Measurements from ENCODE around the gene RHOH. TPM values are rescaled to one million over a fixed set of nuclear protein-coding genes. Genes with fewer than 3 reads are reported as not detected.
A peak's percentile ranks its signal among the peaks of the same experiment; 100 is the strongest.

The RHOH gene
- total RNA-seq, 1 experiment from 2014 or later: 74.2 TPM

- no TSS peak for BruUV-seq (replicated peaks)
- H3K9me3 ChIP-seq (ENCODE audit: low read depth, low read length, poor library complexity, severe bottlenecking): peaks cover 22% of the 10 kb centered on the region
- peaks cover 45% of the 10 kb centered on the region for H3K36me3 ChIP-seq (ENCODE audit: insufficient read depth, low read length, poor library complexity, severe bottlenecking)
- H3K27ac ChIP-seq (ENCODE audit: low read depth, low read length, poor library complexity, severe bottlenecking): no peak overlapping the region
- CTCF ChIA-PET: no interaction called here
- POLR2A ChIA-PET (ENCODE audit: low non-redundant PET): no interaction called here
- TF ChIP-seq EZH2 (IDR thresholded peaks at IDR 0.05; ENCODE audit: borderline replicate concordance, low read depth, low read length, poor library complexity, severe bottlenecking) (no peak), CTCF (conservative IDR thresholded peaks at IDR 0.05; ENCODE audit: low read depth, low read length) (no peak)
- H3K27me3 ChIP-seq (replicated peaks; ENCODE audit: insufficient read depth, low read depth, low read length, poor library complexity): no peaks in the 10 kb centered on the region
- intact Hi-C loops (cut with micrococcal nuclease; ENCODE audit: unreplicated experiment): no loop called here
- H3K4me1 ChIP-seq (ENCODE audit: insufficient read depth, low read length, poor library complexity, severe bottlenecking): peaks cover 25% of the 10 kb centered on the region
- H3K4me3 ChIP-seq (ENCODE audit: low read depth, low read length, poor library complexity, severe bottlenecking): no peak overlapping the region
- DNase-seq (ENCODE audit: low spot score): no peak
These were observed 24.9 kb downstream of the RHOH start for GRCh38 chr4:40221744-40222143.

- intact Hi-C loops (cut with micrococcal nuclease; ENCODE audit: unreplicated experiment): no loop called here
- TF ChIP-seq EZH2 (IDR thresholded peaks at IDR 0.05; ENCODE audit: borderline replicate concordance, low read depth, low read length, poor library complexity, severe bottlenecking) (no peak), CTCF (conservative IDR thresholded peaks at IDR 0.05; ENCODE audit: low read depth, low read length) (no peak)
- ChIA-PET POLR2A (ENCODE audit: low non-redundant PET) (no interaction called here), CTCF (no interaction called here)
- peaks cover 31% of the 10 kb centered on the region for H3K4me1 ChIP-seq (ENCODE audit: insufficient read depth, low read length, poor library complexity, severe bottlenecking)
- no peak overlapping the region for H3K4me3 ChIP-seq (ENCODE audit: low read depth, low read length, poor library complexity, severe bottlenecking)
- H3K27me3 ChIP-seq (replicated peaks; ENCODE audit: insufficient read depth, low read depth, low read length, poor library complexity): no peaks in the 10 kb centered on the region
- H3K36me3 ChIP-seq (ENCODE audit: insufficient read depth, low read length, poor library complexity, severe bottlenecking): peaks cover 41% of the 10 kb centered on the region
- H3K27ac ChIP-seq (ENCODE audit: low read depth, low read length, poor library complexity, severe bottlenecking): no peak overlapping the region
- H3K9me3 ChIP-seq (ENCODE audit: low read depth, low read length, poor library complexity, severe bottlenecking): peaks cover 22% of the 10 kb centered on the region
- no peak for DNase-seq (ENCODE audit: low spot score)
- no TSS peak for BruUV-seq (replicated peaks)
These were observed 26.5 kb downstream of the RHOH start for GRCh38 chr4:40223343-40223742.

GRCh38 chr4:40224432-40224831 lies 27.6 kb downstream of the RHOH start:
- CTCF ChIA-PET: interaction anchor here (0.6 kb wide), 1 partner anchor 242 kb away, joined by 8 read pairs; no protein-coding TSS in a partner anchor
- intact Hi-C loops (cut with micrococcal nuclease; ENCODE audit: unreplicated experiment): no loop called here
- peak overlapping the region; percentile 14 for H3K27ac ChIP-seq (ENCODE audit: low read depth, low read length, poor library complexity, severe bottlenecking)
- peak; percentile 38 for DNase-seq (ENCODE audit: low spot score)
- TF ChIP-seq EZH2 (IDR thresholded peaks at IDR 0.05; ENCODE audit: borderline replicate concordance, low read depth, low read length, poor library complexity, severe bottlenecking) (no peak), CTCF (conservative IDR thresholded peaks at IDR 0.05; ENCODE audit: low read depth, low read length) (no peak)
- no peak overlapping the region for H3K4me3 ChIP-seq (ENCODE audit: low read depth, low read length, poor library complexity, severe bottlenecking)
- POLR2A ChIA-PET (ENCODE audit: low non-redundant PET): no interaction called here
- H3K9me3 ChIP-seq (ENCODE audit: low read depth, low read length, poor library complexity, severe bottlenecking): peaks cover 22% of the 10 kb centered on the region
- peaks cover 38% of the 10 kb centered on the region for H3K36me3 ChIP-seq (ENCODE audit: insufficient read depth, low read length, poor library complexity, severe bottlenecking)
- no TSS peak for BruUV-seq (replicated peaks)
- H3K4me1 ChIP-seq (ENCODE audit: insufficient read depth, low read length, poor library complexity, severe bottlenecking): peaks cover 31% of the 10 kb centered on the region
- no peaks in the 10 kb centered on the region for H3K27me3 ChIP-seq (replicated peaks; ENCODE audit: insufficient read depth, low read depth, low read length, poor library complexity)

All from A673 (cell line).